T-helper 1 cell (primary cell): ENCODE data around the gene OVOL1.
A peak's percentile ranks its signal among the peaks of the same experiment; 100 is the strongest.
"Not testable (repeated sequence)": the region's sequence is repeated elsewhere in the genome, so short reads cannot be mapped to it uniquely, and the experiment has no call there.

Source experiments
- DNase-seq, 5 donors: peaks; one replicate each; pipeline ENCODE4 v3.0.0-alpha.2; 2012 to 2020

OVOL1 gene

GRCh38 chr11:65817312-65817834, 30.5 kb downstream of the OVOL1 start:
- no peak for DNase-seq

GRCh38 chr11:65817835-65818680, 31.2 kb downstream of the OVOL1 start:
- DNase-seq, result peak; percentile 85 to 95 (median 91)

- no peak for DNase-seq
Measured at GRCh38 chr11:65821107-65821506, 34.2 kb downstream of the OVOL1 start.

- no peak for DNase-seq
Measured at GRCh38 chr11:65822776-65823528, 36.1 kb downstream of the OVOL1 start.

GRCh38 chr11:65826984-65827735, 40.3 kb downstream of the OVOL1 start:
- DNase-seq, result no peak

GRCh38 chr11:65829459-65829858, 42.6 kb downstream of the OVOL1 start:
- no peak for DNase-seq

GRCh38 chr11:65832231-65832630, 45.4 kb downstream of the OVOL1 start:
- DNase-seq, result not testable (repeated sequence)

GRCh38 chr11:65833297-65834030, 46.6 kb downstream of the OVOL1 start, which contains the start of gene SNX32:
TSS of gene SNX32 (plus strand) at chr11:65833963. CDS start at chr11:65834066, 103 bp downstream.
- DNase-seq, result peak; percentile 83 to 94 (median 88)

GRCh38 chr11:65834202-65834601, 47.3 kb downstream of the OVOL1 start:
- no peak for DNase-seq

- DNase-seq, result no peak
Measured at GRCh38 chr11:65842144-65842543, 55.3 kb downstream of the OVOL1 start.

GRCh38 chr11:65843811-65844210, 56.9 kb downstream of the OVOL1 start:
- no peak for DNase-seq

- no peak for DNase-seq
Measured at GRCh38 chr11:65844231-65844872, 57.5 kb downstream of the OVOL1 start.
